SK-N-SH (cell line): Measurements from ENCODE around the gene MAD1L1. TPM values are rescaled to one million over a fixed set of nuclear protein-coding genes. Genes with fewer than 3 reads are reported as not detected.

Source experiments
- CTCF ChIA-PET: fragments of 300-600, 350-600 bp; formaldehyde crosslinking; extraction: SDS; loops from one replicate; lab custom pipeline; 2021; lab: Yijun Ruan, JAX
- POLR2A ChIA-PET: fragments of 350-600 bp; sonication (Branson Sonifier 250); formaldehyde crosslinking; extraction: SDS; loops from one replicate; lab custom pipeline; 2020; ENCODE audit warnings: antibody characterized with exemption, inconsistent platforms; lab: Yijun Ruan, JAX
- DNase-seq: peaks from one replicate; pipeline ENCODE4 v3.0.0; 2012
- H2AFZ ChIP-seq: fragments of 200-600 bp; sonication (generic); 2 replicates; pipeline ENCODE4 v1.8.1; 2016; ENCODE audit warnings: antibody characterized with exemption, mild to moderate bottlenecking, low read depth
- H3F3A ChIP-seq: fragments of 200-600 bp; sonication (generic); replicated peaks from 2 replicates; pipeline ENCODE3; 2016; ENCODE audit warnings: antibody characterized with exemption, mild to moderate bottlenecking; ENCODE audit not compliant: insufficient read depth
- H3K27ac ChIP-seq, 2 experiments: fragments of 200-500 bp in 1 of 2; fragments of 200-600 bp in 1 of 2; sonication (Bioruptor generic) in 1 of 2; sonication (generic), shearing (Covaris generic) in 1 of 2; 2 replicates each; pipeline versions ENCODE4 v1.5.1 to v1.6.1; 2014 to 2016; ENCODE audit warnings: low read depth in 2 of 2, inconsistent platforms in 1 of 2, low read length in 1 of 2, mild to moderate bottlenecking in 1 of 2, mixed read lengths in 1 of 2
- H3K27me3 ChIP-seq: fragments of 200-600 bp; sonication (generic), shearing (Covaris generic); 2 replicates; pipeline ENCODE4 v1.6.1; 2016; ENCODE audit warnings: mixed run types; ENCODE audit not compliant: insufficient read depth
- H3K36me3 ChIP-seq, 2 experiments: fragments of 200-500 bp in 1 of 2; fragments of 200-600 bp in 1 of 2; sonication (Bioruptor generic) in 1 of 2; sonication (generic) in 1 of 2; replicated peaks in 1 of 2; 2 replicates each; pipeline versions ENCODE3 to v1.5.1; 2014 to 2016; ENCODE audit warnings: low read length in 1 of 2, mild to moderate bottlenecking in 1 of 2; ENCODE audit not compliant: insufficient read depth in 2 of 2, control insufficient read depth in 1 of 2
- H3K4me1 ChIP-seq, 2 experiments: fragments of 200-500 bp in 1 of 2; fragments of 200-600 bp in 1 of 2; sonication (Bioruptor generic) in 1 of 2; sonication (generic), shearing (Covaris generic) in 1 of 2; 2 replicates each; pipeline versions ENCODE4 v1.5.1 to v1.6.1; 2014 to 2016; ENCODE audit warnings: low read depth in 1 of 2, low read length in 1 of 2, mixed run types in 1 of 2; ENCODE audit not compliant: insufficient read depth in 2 of 2, control insufficient read depth in 1 of 2
- H3K4me2 ChIP-seq: fragments of 200-600 bp; sonication (generic), shearing (Covaris generic); 2 replicates; pipeline ENCODE4 v1.6.1; 2017; ENCODE audit warnings: mixed run types
- H3K4me3 ChIP-seq, 2 experiments: fragments of 200-500 bp in 1 of 2; fragments of 200-600 bp in 1 of 2; sonication (Bioruptor generic) in 1 of 2; sonication (generic), shearing (Covaris generic) in 1 of 2; 2 replicates each; pipeline versions ENCODE4 v1.5.1 to v1.8.1; 2014 to 2016; ENCODE audit warnings: low read depth in 2 of 2, inconsistent platforms in 1 of 2, low read length in 1 of 2, mild to moderate bottlenecking in 1 of 2, mixed read lengths in 1 of 2, moderate library complexity in 1 of 2
- H3K79me2 ChIP-seq: fragments of 200-600 bp; sonication (generic); 2 replicates; pipeline ENCODE4 v1.8.1; 2017; ENCODE audit warnings: mild to moderate bottlenecking; ENCODE audit not compliant: insufficient read depth
- H3K9ac ChIP-seq: fragments of 200-600 bp; sonication (generic); 2 replicates; pipeline ENCODE4 v1.6.1; 2017; ENCODE audit warnings: mixed run types
- H3K9me2 ChIP-seq: fragments of 200-600 bp; sonication (generic); 2 replicates; pipeline ENCODE4 v1.6.1; 2017; ENCODE audit warnings: mixed run types
- H3K9me3 ChIP-seq: fragments of 200-600 bp; sonication (generic); 2 replicates; pipeline ENCODE4 v1.6.1; 2017; ENCODE audit warnings: mixed run types, mild to moderate bottlenecking, moderate library complexity
- H4K20me1 ChIP-seq: fragments of 200-600 bp; sonication (generic); 2 replicates; pipeline ENCODE4 v1.6.1; 2017; ENCODE audit warnings: mild to moderate bottlenecking, mixed run types; ENCODE audit not compliant: insufficient read depth
- CTCF ChIP-seq: fragments of 200-600 bp; sonication (generic); IDR thresholded peaks from 2 replicates; pipeline ENCODE4 v1.6.1; 2017; ENCODE audit warnings: antibody characterized with exemption, mild to moderate bottlenecking, moderate library complexity
- EP300 ChIP-seq, 2 experiments: IDR thresholded peaks; 2 replicates each; pipeline versions ENCODE4 v1.4.0 to v1.6.1; 2012; ENCODE audit warnings: borderline replicate concordance in 1 of 2, low read depth in 1 of 2, low read length in 1 of 2
- EZH2phosphoT487 ChIP-seq: fragments of 200-600 bp; sonication (generic); IDR thresholded peaks from 2 replicates; pipeline ENCODE4 v1.6.1; 2017; ENCODE audit warnings: low read depth, mixed run types, mild to moderate bottlenecking, antibody characterized with exemption, moderate library complexity, borderline replicate concordance
- FOSL2 ChIP-seq: IDR thresholded peaks from 2 replicates; pipeline ENCODE4 v1.4.0; 2012; ENCODE audit warnings: low read depth, mild to moderate bottlenecking, moderate library complexity, borderline replicate concordance
- FOXJ3 ChIP-seq: sonication (generic); formaldehyde crosslinking; IDR thresholded peaks from 2 replicates; pipeline ENCODE4 v1.5.1; 2020; ENCODE audit warnings: mild to moderate bottlenecking, missing genetic modification reagents
- GABPA ChIP-seq: IDR thresholded peaks from 2 replicates; pipeline ENCODE4 v1.4.0; 2012; ENCODE audit warnings: low read depth, mild to moderate bottlenecking
- GATA2 ChIP-seq: sonication (generic); formaldehyde crosslinking; IDR thresholded peaks from 2 replicates; pipeline ENCODE4 v1.5.0; 2020; ENCODE audit warnings: mild to moderate bottlenecking, missing genetic modification reagents
- JUND ChIP-seq: IDR thresholded peaks from 2 replicates; pipeline ENCODE4 v1.4.0; 2012
- MEF2A ChIP-seq: IDR thresholded peaks from 2 replicates; pipeline ENCODE4 v1.4.0; 2012; ENCODE audit warnings: low read depth, borderline replicate concordance
- MXI1 ChIP-seq: IDR thresholded peaks from 2 replicates; pipeline ENCODE4 v1.6.1; 2012; ENCODE audit warnings: mild to moderate bottlenecking, low read depth, low read length, improper control_type of control experiment
- NFIC ChIP-seq: IDR thresholded peaks from 2 replicates; pipeline ENCODE4 v1.4.0; 2012; ENCODE audit warnings: borderline replicate concordance
- POLR2AphosphoS5 ChIP-seq: IDR thresholded peaks from 2 replicates; pipeline ENCODE4 v1.6.1; 2012; ENCODE audit warnings: low read depth, low read length
- REST ChIP-seq: IDR thresholded peaks from 2 replicates; pipeline ENCODE4 v1.6.1; 2012; ENCODE audit warnings: mild to moderate bottlenecking, low read depth, low read length, moderate library complexity
- RXRA ChIP-seq: IDR thresholded peaks from 2 replicates; pipeline ENCODE4 v1.4.0; 2012; ENCODE audit warnings: low read depth, mild to moderate bottlenecking, borderline replicate concordance
- SIN3A ChIP-seq: IDR thresholded peaks from 2 replicates; pipeline ENCODE4 v1.6.1; 2012; ENCODE audit warnings: low read depth, mild to moderate bottlenecking, low read length, moderate library complexity, borderline replicate concordance
- TCF12 ChIP-seq: IDR thresholded peaks from 2 replicates; pipeline ENCODE4 v1.4.0; 2012
- ZBTB33 ChIP-seq: IDR thresholded peaks from 2 replicates; pipeline ENCODE4 v1.4.0; 2012; ENCODE audit warnings: low read depth, borderline replicate concordance
- WGBS: methylation state at CpG from one replicate; pipeline ENCODE4 v1.1.6; 2017; ENCODE audit warnings: low lambda C conversion rate; 5-methylcytosine and 5-hydroxymethylcytosine counted together
- polyA plus RNA-seq, 3 experiments: library from polyadenylated mRNA; depleted of rRNA; stranded (reverse); fragments of >200 nt; gene quantifications; 2 replicates each; pipeline ENCODE4 v1.2.3, GENCODE V29; 2012
- TF ChIP-seq, protein P1 (sequence below): IDR thresholded peaks from 2 replicates; pipeline ENCODE4 v1.4.0; 2012; ENCODE audit warnings: low read depth
- TF ChIP-seq, protein P2 (sequence below): IDR thresholded peaks from 2 replicates; pipeline ENCODE4; 2012

The MAD1L1 gene
- polyA plus RNA-seq, 1 of the 3 experiments (the other 2 are of a cell fraction): 46.2 TPM

DNA sequence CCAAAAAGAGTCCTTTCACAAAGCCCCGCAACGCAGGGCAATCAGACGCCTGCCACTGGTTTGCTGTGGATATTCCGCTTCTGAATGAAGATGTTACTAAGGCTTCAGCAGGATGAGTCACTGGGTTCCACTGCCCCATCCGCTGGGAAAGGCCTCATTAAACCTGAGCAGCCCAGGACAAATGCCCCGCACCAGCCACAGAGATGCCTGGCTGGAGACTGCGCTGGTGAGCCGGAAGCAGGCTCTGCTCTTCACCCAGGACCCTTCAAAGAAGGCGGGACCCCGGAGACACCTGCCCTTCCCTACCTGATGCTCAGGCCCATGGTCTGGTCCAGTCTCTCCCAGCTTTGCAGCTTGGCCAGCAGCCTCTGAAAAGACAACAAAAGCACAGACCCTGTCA lies 19.8 kb downstream of the MAD1L1 start:
- TF ChIP-seq, protein P1, sequence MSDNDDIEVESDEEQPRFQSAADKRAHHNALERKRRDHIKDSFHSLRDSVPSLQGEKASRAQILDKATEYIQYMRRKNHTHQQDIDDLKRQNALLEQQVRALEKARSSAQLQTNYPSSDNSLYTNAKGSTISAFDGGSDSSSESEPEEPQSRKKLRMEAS: no peak
- no peak for TF ChIP-seq TCF12
- TF ChIP-seq EP300 (IDR thresholded peaks at IDR 0.05; ENCODE audit: borderline replicate concordance in 1 of 2, low read depth in 1 of 2, low read length in 1 of 2): no peak
- no peak for TF ChIP-seq GABPA
- no peak for TF ChIP-seq MEF2A
- TF ChIP-seq EZH2phosphoT487: no peak
- TF ChIP-seq, protein P2, sequence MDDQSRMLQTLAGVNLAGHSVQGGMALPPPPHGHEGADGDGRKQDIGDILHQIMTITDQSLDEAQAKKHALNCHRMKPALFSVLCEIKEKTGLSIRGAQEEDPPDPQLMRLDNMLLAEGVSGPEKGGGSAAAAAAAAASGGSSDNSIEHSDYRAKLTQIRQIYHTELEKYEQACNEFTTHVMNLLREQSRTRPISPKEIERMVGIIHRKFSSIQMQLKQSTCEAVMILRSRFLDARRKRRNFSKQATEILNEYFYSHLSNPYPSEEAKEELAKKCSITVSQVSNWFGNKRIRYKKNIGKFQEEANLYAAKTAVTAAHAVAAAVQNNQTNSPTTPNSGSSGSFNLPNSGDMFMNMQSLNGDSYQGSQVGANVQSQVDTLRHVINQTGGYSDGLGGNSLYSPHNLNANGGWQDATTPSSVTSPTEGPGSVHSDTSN: no peak
- TF ChIP-seq POLR2AphosphoS5: no peak
- TF ChIP-seq RXRA: no peak
- TF ChIP-seq FOSL2: no peak
- TF ChIP-seq FOXJ3 (CRISPR knock-in tag): no peak
- no peak for TF ChIP-seq SIN3A
- no peak for TF ChIP-seq ZBTB33
- no peak for TF ChIP-seq NFIC
- TF ChIP-seq JUND: no peak
- no peak for TF ChIP-seq REST
- TF ChIP-seq MXI1: no peak
- no peak for TF ChIP-seq CTCF
- no peak for TF ChIP-seq GATA2
- no peaks in the 10 kb centered on the region for H3K79me2 ChIP-seq
- POLR2A ChIA-PET: no interaction called here

More for the DNA sequence above, 19.8 kb downstream of the MAD1L1 start:
- 98% methylated on average over 6 of the region's 10 CpGs for WGBS
- H3K9ac ChIP-seq: no peak overlapping the region
- no peak overlapping the region for H3K27ac ChIP-seq
- H3F3A ChIP-seq: no peaks in the 10 kb centered on the region
- no peak overlapping the region for H3K4me3 ChIP-seq
- no peaks in the 10 kb centered on the region for H3K27me3 ChIP-seq
- H3K9me3 ChIP-seq: no peaks in the 10 kb centered on the region
- no peaks in the 10 kb centered on the region for H3K9me2 ChIP-seq
- H3K36me3 ChIP-seq: peaks cover 51 to 71% of the 10 kb centered on the region in 2 experiments
- CTCF ChIA-PET: interaction anchor here (2.1 kb wide), 1 partner anchor 9 kb away, joined by 6 read pairs; no protein-coding TSS in a partner anchor
- no peak overlapping the region for H3K4me2 ChIP-seq
- H3K4me1 ChIP-seq: peaks cover 0 to 8% of the 10 kb centered on the region in 2 experiments; a peak in 1 of 4 replicates
- no peak overlapping the region for H2AFZ ChIP-seq
- no peak for DNase-seq
- 0 out of 2 replicates have a peak, but pooled peaks cover 5% of the 10 kb centered on the region for H4K20me1 ChIP-seq
